ENCODE data around the gene VENTX.
A peak's percentile ranks its signal among the peaks of the same experiment; 100 is the strongest.
"Not testable (repeated sequence)": the region's sequence is repeated elsewhere in the genome, so short reads cannot be mapped to it uniquely, and the experiment has no call there.

The VENTX gene

DNA sequence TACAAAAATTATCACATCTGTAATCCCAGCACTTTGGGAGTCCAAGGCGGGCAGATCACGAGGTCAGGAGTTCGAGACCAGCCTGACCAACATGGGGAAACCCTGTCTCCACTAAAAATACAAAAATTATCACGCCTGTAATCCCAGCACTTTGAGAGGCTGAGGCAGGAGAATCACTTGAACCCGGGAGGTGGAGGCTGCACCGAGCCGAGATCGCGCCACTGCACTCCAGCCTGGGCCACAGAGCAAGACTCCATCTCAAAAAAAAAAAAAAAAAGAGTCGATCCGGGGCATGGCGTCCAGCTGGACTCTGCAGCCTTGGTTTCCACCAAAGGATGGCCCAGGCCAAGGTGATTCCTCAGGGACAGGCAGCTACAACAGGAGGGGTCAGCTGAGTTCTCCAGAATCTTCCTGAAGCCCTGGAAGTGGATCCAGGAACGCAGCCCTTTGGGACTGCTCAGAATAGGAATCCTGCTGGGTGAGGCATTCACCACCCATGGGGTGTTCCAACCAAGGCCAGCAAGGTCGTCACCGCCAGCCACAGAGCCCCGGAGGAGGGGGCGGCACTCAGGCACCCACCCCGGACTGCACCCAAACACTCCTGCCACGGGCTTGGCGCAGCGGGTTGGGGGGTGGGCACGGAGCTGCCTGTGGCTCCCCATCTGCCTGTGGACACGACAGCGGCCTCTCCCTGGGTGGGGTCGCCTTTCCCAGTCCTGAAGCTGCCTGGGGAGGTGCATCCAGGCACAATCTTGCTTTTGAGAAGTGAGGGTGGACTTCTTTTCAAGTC lies 19.7 kb upstream of the VENTX start:
- no peak for DNase-seq

DNA sequence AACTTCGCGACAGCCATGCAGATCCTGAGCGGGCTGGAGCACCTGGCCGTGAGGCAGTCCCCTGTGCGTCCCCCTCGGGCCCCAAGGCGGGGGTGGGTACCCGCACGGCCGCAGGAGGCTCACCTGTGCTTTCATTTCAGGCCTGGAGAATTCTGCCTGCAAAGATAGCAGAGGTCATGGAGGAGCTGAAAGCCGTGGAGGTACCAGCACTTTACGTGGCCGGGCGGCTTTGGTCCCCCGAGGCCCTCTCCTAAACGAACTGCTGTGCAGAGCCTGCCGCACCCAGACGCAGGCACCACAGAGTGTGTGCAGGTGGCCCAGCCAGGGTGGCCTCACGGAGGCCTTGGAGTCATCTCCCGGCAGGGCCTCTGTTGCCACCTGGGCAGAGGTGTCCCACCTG lies 18.8 kb upstream of the VENTX start:
- DNase-seq: no peak

DNA sequence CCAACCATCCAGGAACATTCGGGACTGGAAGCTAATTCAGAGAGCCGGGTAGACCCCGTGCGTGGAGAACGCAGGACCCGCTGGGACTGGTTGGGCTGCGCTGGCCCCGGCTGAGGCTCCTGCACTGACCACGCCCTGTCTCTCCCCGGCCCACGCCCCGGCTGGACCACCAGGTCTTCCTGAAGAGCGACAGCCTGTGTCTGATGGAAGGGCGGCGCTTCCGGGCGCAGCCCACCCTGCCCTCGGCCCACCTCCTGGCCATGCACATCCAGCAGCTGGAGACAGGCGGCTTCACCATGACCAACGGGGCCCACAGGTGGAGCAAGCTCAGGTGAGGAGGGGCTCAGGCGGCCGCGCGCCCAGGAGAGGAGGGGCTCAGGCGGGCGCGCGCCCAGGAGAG lies 17.9 kb upstream of the VENTX start:
- DNase-seq: no peak

DNA sequence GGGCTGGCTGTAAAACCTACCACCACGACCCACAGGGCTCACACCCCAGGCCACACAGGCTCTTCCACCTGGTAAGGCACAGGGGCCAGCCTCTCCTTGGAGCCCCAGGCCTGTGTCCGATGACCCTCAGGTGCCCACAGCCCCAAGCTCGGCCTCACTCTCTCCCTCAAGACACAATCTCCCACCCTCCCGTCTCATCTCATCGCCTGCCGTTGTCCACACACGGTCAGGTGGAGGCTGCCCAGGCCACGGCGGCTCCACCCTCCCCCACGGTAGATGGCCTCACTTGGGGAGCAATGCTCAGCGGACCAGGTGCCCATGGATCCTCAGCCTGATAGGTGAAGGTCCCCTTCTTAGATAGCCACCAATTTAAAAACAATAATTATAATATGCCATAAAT lies 16.3 kb upstream of the VENTX start:
- DNase-seq: no peak

DNA sequence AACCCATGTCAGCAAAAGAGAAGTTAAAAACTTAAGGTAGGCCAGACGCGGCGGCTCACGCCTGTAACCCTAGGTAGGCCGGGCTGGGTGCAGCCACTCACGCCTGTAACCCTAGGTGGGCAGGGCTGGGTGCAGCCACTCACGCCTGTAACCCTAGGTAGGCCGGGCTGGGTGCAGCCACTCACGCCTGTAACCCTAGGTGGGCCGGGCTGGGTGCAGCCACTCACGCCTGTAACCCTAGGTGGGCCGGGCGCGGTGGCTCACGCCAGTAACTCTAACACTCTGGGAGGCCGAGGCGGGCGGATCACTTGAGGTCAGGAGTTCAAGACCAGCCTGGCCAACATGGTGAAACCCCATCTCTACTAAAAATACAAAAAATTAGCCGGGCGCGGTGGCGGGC lies 15.9 kb upstream of the VENTX start:
- not testable (repeated sequence) for DNase-seq

DNA sequence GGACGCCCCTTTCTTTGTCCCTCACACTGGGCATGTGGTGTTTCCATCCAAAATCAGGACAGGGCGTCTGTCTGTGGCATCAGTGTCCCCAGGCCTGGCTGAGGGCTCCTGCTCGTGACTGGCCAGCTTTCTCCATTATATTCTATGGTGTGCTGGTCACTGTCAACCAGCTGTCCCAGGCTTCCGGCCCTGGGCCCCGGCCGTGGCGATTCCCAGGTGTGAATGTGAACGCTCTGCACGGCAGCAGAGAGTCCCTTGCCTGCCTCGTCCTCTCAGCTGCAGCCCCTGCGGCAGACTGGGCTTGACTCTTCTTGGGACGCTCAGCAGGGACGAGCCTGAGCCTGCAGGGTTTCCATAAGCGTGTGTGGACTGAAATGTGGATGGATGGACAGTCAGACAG lies 13.6 kb upstream of the VENTX start:
- no peak for DNase-seq

DNA sequence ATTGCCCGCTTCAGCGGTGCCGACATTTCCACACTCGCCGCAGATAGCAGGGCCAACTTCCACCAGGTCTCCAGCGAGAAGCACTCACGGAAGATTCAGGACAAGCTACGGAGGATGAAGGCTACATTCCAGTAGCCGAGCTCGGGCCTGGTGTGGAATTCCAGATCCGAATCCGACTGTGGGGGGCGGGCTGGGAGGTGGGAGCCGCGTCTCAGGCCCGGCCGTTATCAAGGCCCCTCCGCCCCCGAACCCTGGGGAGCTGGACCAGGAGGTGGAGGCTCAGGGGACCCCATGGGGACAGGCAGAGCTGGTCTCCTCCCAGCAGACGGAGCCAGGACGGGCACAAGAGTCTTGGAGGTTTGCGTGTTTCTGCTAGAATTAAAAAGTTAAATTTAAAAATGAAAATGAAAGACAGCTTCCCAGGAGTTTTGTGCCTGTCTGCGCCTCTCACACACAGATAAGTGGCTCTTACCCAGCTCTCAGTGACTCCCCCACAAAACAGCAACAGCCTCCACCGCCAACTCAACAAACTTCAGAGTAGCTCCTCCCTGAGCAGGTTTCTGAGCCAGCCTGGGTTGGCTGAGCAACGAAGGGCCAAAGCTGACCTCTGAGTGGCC lies 12.8 kb upstream of the VENTX start:
- DNase-seq: no peak

DNA sequence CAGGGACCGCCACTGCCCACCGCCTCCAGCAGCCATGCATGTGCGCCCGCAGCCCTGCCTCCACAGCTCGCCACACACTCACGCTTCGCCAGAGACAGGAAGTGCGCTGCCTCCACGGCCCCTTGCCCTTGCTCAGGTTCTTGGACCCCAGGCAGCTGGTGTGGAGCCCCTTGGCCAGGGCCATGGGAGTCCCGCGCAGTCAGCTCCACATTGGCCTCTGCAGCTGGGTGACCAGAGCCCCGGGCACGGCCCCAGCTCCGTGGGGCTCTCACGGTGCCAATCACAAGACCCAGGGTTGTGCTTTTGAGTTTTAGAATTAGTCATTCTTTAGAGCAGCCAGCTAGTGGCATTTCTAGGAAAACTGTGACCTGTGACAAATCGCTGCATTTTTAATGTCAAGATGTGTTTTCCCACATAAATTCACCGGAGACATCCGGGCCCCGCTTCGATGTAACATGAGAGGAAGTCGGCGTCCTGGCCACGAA lies 11.9 kb upstream of the VENTX start:
- DNase-seq: no peak

DNA sequence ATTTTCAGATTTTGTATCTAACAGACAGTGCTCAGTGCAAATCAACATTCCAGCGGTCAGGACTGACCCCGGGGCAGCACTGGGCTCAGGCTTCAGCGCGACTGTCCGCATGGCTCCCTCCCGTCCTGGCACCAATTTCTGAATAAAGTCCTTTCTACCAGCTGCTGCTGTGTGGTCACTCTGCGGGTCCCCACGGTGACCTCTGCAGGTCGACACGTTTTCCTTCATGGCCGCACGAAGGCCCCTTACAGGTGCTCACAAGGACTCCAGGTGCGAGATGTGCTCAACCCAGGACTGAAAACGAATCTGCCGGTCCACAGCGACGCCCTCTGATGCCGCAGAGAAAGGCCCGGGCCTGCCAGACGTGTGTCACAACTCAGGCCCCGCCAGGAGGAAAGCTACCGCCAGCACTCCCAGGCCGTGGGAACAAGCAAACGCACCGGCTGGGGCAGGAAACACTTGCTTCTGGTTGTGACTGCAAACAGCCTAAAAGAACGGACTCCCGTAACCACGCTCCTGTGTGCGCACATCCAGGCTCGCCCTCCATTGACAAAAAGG lies 11.3 kb upstream of the VENTX start:
- no peak for DNase-seq

DNA sequence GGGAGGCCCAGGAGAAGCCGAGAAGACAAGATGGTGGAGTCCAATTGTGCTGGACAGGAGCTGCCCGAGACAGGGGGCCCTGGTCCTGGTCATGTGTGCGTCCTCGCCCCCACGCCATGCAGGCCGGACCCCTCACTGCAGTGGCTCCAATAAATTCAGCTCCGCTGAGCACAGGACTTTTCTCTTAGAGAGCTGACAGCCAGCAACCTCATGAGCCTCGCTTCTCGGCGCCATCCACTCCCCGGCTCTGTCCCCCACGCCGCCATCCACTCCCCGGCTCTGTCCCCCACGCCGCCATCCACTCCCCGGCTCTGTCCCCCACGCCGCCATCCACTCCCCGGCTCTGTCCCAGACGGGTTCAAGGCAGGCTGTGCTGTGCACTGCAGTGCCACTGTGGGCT lies 10.4 kb upstream of the VENTX start:
- no peak for DNase-seq

DNA sequence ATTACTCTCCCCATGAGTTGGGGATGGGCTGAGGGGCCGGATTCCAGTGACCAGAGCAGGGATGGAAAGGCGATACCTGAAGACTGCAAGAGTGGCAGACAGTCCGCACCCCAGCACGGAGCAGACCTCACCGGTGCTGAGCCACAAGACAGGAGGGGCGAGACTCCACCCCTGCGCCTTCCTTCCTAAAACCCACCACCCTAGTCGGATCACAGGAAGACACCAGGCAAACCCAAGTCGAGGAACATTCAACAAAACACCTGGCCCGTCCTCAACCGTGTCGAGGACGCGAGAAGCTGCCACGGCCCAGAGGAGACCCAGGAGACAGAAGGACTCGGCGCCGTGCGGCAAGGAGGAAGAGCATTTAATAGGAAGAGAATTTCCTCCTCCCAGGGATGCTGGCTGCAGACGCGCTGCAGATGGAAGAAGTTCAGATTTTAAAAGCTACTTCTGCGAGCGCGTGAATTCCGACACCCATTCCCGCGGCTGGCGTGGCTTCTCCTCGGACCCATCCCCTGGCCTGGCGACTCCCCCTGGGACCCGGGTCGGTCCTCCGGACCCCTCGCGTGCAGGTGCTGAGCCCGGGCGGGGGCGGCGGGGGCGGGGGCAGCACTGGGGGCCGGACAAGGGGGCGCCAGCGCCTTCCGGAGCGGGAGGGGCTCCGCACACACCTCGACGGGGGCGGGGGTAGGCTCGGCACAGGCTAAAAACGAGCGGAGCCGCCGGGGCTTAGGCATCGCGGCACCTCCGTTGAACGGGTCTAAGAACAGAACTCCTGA lies 8.2 kb upstream of the VENTX start:
- DNase-seq: no peak

DNA sequence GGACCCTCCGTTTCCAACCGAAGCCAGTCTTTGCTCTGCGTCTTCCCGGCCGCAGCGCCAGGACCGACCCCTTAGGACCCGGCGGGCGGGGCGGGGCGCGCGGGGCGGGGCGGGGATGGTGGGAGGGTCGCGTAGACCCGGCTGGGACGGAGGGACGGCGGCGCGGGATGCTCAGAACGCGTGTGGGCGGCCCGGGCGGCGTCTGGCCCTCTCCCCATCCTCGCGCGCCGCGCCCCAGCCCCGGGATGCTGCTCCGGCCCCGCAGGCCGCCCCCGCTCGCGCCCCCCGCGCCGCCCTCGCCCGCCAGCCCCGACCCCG lies 7.7 kb upstream of the VENTX start, which contains the start of gene UTF1:
TSS of gene UTF1 (plus strand) at position 174 of the 318 bp plus-strand sequence. CDS start at position 246, 72 bp downstream.
- no peak for DNase-seq

DNA sequence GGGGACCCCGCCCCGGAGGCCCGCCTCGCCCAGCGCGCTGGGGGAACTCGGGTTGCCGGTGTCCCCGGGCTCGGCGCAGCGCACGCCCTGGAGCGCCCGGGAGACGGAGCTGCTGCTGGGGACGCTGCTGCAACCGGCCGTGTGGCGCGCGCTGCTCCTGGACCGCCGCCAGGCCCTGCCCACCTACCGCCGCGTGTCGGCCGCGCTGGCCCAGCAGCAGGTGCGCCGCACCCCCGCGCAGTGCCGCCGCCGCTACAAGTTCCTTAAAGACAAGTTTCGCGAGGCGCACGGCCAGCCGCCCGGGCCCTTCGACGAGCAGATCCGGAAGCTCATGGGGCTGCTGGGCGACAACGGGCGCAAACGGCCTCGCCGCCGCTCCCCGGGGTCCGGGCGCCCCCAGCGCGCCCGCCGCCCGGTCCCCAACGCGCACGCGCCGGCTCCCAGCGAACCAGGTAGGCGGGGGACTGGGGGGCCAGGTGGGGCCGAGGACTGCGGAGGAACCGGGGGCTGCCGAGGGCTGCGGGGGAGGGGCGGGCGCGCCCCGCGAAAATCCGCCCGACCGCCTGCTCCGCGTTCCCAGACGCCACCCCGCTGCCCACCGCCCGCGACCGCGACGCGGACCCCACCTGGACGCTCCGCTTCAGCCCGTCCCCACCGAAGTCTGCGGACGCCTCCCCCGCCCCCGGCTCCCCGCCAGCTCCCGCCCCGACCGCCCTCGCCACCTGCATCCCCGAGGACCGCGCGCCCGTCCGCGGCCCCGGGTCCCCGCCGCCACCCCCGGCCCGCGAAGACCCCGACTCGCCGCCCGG lies 7.1 kb upstream of the VENTX start:
- DNase-seq: no peak

DNA sequence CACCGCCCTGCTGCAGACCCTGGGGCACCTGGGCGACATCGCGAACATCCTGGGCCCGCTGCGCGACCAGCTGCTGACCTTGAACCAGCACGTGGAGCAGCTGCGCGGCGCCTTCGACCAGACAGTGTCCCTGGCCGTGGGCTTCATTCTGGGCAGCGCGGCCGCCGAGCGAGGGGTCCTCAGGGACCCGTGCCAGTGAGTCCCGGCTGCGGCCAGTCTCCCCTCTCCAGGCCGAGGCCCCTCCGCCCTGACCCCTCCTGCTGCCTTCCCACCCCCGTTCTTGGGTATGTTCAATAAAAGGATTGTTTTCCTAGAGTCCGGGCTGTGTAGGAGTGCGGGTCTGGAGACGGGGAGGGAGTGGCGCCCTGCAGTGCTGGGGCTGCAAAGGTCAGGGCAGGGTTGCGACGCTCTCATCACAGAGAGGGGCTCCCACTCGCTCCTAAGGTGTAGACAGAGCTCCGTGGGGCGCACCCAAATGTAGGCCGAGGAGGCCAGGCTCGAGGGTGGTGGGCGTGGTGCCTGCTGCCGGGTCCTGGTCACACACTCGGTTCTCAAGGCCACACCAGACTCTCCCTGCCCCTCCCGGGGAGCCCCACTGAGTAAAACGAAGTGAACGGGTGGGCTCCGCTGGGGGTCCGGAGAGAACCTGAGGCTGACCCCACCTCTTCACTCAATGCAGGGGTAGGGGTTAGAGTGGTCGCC lies 6.3 kb upstream of the VENTX start:
- peak; percentile 63 for DNase-seq

DNA sequence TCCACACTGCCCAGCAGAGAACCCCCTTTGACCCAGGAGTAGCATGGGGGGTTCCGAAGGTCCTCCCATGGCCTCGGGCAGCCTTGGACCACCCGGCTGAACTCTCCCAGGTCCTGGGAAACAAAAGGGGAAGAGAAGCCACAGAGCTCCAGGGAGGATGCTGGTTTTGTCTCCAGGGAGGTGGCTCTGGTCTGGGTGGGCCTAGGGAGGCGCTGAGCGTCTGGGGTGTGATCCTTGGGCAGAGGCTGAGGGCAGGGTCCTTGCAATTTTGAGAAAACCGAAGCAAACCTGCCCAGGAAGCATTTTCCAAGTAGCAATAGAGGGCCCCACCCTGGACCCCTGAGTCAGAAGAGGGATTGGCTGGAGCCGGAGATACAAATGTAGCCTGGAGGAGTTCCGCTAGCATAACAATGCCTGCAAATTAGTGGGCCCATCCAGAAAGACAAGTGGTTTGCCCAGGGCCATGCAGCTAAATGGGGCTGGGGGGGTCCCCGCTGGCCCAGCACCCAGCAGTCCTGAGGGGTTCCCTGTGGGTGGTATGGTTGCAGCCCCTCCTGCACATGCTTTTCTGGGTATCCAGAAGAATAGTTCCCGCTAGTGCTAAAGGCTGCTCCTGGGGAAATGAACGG lies 5.6 kb upstream of the VENTX start:
- DNase-seq: no peak

DNA sequence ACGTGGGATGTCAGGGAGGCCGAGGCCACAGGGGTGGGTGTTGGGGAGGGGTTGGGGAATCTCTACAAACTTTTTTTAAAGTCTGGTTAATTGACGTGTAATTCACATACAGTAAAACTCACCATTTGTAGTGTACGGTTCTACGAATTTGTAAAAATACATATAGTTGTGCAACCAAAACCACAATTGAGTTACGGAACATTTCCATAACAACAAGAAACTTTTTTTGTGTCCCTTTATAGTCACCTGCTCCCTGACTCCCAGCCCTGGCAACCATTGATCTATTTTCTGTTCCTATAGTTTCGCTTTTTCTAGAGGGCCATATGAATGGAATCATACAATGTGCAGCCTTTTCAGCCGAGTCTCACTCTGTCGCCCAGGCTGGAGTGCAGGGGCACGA lies 2.9 kb upstream of the VENTX start:
- not testable (repeated sequence) for DNase-seq

DNA sequence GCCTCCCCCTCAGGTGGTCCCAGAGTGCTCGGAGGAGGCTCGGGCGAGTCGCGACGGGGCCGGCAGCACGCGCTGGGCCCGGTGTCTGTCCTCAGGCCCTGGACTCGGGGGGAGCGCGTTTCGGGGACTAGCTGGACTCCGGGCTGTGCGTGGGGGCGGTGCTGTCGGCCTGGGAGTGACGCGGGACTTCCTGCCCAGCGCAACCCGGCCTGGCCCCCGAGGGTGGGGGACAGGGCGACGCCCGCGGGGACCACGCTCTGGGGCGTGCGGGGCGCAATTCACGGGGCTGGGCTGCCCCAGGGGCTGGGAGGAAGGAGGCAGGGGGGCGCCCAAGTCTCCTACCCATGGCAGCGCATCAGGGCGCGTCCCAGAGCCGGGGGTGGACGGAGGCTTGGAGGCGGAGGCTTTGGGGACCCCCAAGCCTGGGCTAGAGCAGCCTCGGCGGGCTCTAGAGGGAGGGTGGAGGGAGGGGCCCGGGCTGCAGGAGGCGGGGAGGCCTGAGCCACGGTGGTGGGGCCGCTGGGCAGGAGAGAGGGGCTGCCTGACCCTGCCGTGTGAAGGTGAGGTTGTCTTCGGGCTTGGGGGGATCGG lies 2.3 kb upstream of the VENTX start:
- DNase-seq: no peak

DNA sequence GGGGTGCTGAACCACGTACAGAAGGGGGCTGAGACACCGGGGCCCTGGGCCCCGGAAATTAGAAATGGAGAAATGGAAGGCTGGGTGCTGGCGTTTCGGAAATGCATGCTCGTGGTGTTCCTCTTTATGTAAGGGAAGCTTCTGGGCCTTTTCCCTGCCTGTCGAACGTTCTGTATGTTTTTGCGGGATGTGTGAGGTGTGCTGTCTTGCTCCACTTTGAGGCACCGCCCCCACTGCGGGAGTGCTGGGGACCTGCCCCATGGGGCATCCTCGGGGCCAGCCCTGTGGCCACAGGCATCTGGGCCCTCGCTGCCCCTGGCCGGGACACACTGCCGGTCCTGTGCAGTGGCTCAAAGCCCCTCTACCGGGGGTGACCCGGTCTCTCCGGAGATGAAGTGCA lies 1.7 kb upstream of the VENTX start:
- no peak for DNase-seq

DNA sequence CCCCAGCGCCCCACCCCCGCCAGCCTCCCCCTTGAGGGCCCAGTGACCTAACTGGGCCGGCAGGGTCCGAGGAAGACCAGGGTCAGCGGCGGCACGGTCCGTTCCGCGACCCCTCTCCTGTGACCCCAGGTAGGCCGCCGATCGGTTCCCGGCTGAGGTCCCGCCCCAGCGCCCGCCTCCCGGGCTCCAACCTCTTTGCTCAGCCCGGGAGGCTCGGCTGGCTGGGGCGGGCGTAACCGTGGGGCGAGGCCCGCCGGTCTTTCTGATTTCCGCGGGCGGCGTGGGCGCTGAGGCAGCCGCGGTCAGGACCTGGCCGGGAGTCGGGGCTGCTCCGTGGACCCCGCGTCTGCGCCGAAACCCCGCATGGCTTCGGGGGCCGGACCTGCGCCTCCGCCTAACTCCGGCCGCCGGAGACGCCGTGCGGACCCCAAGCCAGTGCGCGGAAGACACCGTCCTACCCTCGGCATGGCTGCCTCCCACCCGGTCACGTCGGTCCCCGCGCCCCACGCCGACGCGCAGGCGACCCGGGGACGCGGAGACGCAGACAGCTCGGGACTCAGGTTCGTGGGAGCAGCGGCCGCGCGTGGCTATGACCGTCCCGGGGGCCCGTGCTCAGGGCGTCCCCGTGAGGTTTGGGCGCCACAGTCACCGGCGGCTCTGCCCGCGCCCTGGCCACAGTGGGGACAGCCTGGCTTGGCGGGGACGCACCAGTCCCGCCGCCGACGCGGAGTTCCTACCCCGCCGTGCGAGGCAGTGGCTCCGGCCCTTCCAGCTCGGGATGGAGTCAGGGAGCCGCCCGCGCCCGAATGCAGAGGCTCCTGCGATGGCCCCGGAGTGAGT lies 1.0 kb upstream of the VENTX start:
- no peak for DNase-seq

DNA sequence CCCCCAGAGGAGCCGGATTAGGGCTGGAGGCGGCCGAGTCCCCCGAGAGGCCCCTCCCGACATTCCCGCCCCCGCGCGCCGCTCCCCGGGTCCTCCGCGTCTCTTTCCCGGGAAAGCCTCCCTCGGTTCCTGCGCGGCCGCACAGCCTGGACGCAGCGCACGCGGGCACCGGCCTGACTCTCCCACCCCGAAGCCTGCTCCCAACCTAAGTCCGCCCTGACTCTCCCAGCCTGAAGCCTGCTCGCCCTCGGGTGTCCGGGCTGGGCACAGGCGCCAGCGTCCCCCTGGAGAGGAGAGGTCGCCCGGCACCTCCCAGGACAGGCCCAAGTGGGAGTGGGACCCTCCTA lies 441 bp upstream of the VENTX start:
- no peak for DNase-seq
